HepG2 (cell line): ENCODE data around the gene FSCN2. TPM values are rescaled to one million over a fixed set of nuclear protein-coding genes. Genes with fewer than 3 reads are reported as not detected.

Experiments used
- EHMT2 ChIP-seq: fragments of 200-600 bp; sonication (generic); IDR thresholded peaks from 2 replicates; pipeline ENCODE4 v1.7.0; 2017; ENCODE audit warnings: antibody characterized with exemption, low read depth, low read length, borderline replicate concordance
- MAX ChIP-seq: IDR thresholded peaks from 2 replicates; pipeline ENCODE4 v1.6.1; 2012; ENCODE audit warnings: inconsistent platforms
- NCOR1 ChIP-seq: fragments of 200-600 bp; sonication (generic); IDR thresholded peaks from 2 replicates; pipeline ENCODE4 v1.7.0; 2017; ENCODE audit warnings: antibody characterized with exemption, low read length, borderline replicate concordance
- RAD21 ChIP-seq: fragments of 450-650 bp; formaldehyde crosslinking; IDR thresholded peaks from 2 replicates; pipeline ENCODE4 v1.5.0; 2020; ENCODE audit warnings: mild to moderate bottlenecking
- STAG1 ChIP-seq: sonication (generic); formaldehyde crosslinking; IDR thresholded peaks from 2 replicates; pipeline ENCODE4 v1.4.0; 2020; ENCODE audit warnings: missing genetic modification reagents
- ZBTB44 ChIP-seq: sonication (generic); formaldehyde crosslinking; IDR thresholded peaks from 2 replicates; pipeline ENCODE4 v1.4.0; 2020; ENCODE audit warnings: missing genetic modification reagents
- ZFP36L2 ChIP-seq: sonication (generic); formaldehyde crosslinking; IDR thresholded peaks from 2 replicates; pipeline ENCODE4 v1.4.0; 2020; ENCODE audit warnings: missing genetic modification reagents
- ZFP62 ChIP-seq: sonication (generic); formaldehyde crosslinking; IDR thresholded peaks from 2 replicates; pipeline ENCODE4 v1.4.0; 2020; ENCODE audit warnings: missing genetic modification reagents
- ZMAT3 ChIP-seq: sonication (generic); formaldehyde crosslinking; conservative IDR thresholded peaks from 2 replicates; pipeline ENCODE4 v1.7.0; 2021; ENCODE audit warnings: missing genetic modification reagents
- ZNF251 ChIP-seq: sonication (generic); formaldehyde crosslinking; IDR thresholded peaks from 2 replicates; pipeline ENCODE4 v1.9.0; 2021; ENCODE audit warnings: mild to moderate bottlenecking, missing genetic modification reagents
- ZNF256 ChIP-seq: sonication (generic); formaldehyde crosslinking; conservative IDR thresholded peaks from 2 replicates; pipeline ENCODE4 v1.4.0; 2020; ENCODE audit warnings: missing genetic modification reagents
- ZNF264 ChIP-seq: sonication (generic); formaldehyde crosslinking; IDR thresholded peaks from 2 replicates; pipeline ENCODE4 v1.4.0; 2020; ENCODE audit warnings: missing genetic modification reagents
- ZNF337 ChIP-seq: sonication (generic); formaldehyde crosslinking; IDR thresholded peaks from 2 replicates; pipeline ENCODE4 v1.5.1; 2020; ENCODE audit warnings: missing genetic modification reagents, low read depth, mild to moderate bottlenecking, borderline replicate concordance
- ZNF446 ChIP-seq: sonication (generic); formaldehyde crosslinking; IDR thresholded peaks from 2 replicates; pipeline ENCODE4 v1.5.0; 2020; ENCODE audit warnings: mild to moderate bottlenecking, missing genetic modification reagents
- ZNF512B ChIP-seq: sonication (generic); formaldehyde crosslinking; IDR thresholded peaks from 2 replicates; pipeline ENCODE4 v1.5.1; 2020; ENCODE audit warnings: missing genetic modification reagents, mild to moderate bottlenecking, borderline replicate concordance
- ZNF644 ChIP-seq: IDR thresholded peaks from 2 replicates; pipeline ENCODE4 v1.6.1; 2016; ENCODE audit warnings: low read depth
- ZNF792 ChIP-seq: IDR thresholded peaks from 2 replicates; pipeline ENCODE4 v1.6.1; 2016
- ZNF850 ChIP-seq: sonication (generic); formaldehyde crosslinking; conservative IDR thresholded peaks from 2 replicates; pipeline ENCODE4 v1.9.0; 2021; ENCODE audit warnings: mild to moderate bottlenecking, missing genetic modification reagents
- polyA plus RNA-seq, 8 experiments: library from polyadenylated mRNA; depleted of rRNA in 3 of 8; stranded (reverse) in 7 of 8; unstranded in 1 of 8; fragments of >200 nt; fragmentation: Illumina TruSeq in 4 of 8; extraction: Trizol in 4 of 8; gene quantifications; 2 replicates each; pipeline versions ENCODE4 v1.2.1 to v1.2.3, GENCODE V29; 2011 to 2016; ENCODE audit warnings: low read depth in 4 of 8, missing spikeins in 1 of 8, mixed read lengths in 1 of 8; ENCODE audit not compliant: insufficient read depth in 1 of 8
- total RNA-seq, 5 experiments: library from RNA; depleted of rRNA; stranded (reverse); fragments of >200 nt; fragmentation: Illumina TruSeq; extraction: Trizol; gene quantifications; 2 replicates each; pipeline ENCODE4 v1.2.3, GENCODE V29; 2016; ENCODE audit warnings: low read depth in 1 of 5
- TF ChIP-seq, protein P1 (sequence below), 2 experiments: sonication (generic) in 1 of 2; formaldehyde crosslinking in 1 of 2; IDR thresholded peaks; 2 replicates each; pipeline versions ENCODE4 v1.4.0 to v1.6.1; 2018 to 2020; ENCODE audit warnings: missing genetic modification reagents in 2 of 2, borderline replicate concordance in 1 of 2, low read depth in 1 of 2, mild to moderate bottlenecking in 1 of 2, missing biosample characterization in 1 of 2
- TF ChIP-seq, protein P2 (sequence below): IDR thresholded peaks from 2 replicates; pipeline ENCODE4 v1.6.1; 2016; ENCODE audit warnings: missing compliant biosample characterization, missing genetic modification reagents, borderline replicate concordance
- TF ChIP-seq, protein P3 (sequence below): sonication (generic); formaldehyde crosslinking; IDR thresholded peaks from 2 replicates; pipeline ENCODE4 v1.8.0; 2023; ENCODE audit warnings: mild to moderate bottlenecking, missing genetic modification reagents

Gene FSCN2
- total and polyA plus RNA-seq, 2 of the 13 experiments (the other 11 are each of a cell fraction or from before 2014, with no cell fraction given): 0.09 TPM; not detected in 1

DNA sequence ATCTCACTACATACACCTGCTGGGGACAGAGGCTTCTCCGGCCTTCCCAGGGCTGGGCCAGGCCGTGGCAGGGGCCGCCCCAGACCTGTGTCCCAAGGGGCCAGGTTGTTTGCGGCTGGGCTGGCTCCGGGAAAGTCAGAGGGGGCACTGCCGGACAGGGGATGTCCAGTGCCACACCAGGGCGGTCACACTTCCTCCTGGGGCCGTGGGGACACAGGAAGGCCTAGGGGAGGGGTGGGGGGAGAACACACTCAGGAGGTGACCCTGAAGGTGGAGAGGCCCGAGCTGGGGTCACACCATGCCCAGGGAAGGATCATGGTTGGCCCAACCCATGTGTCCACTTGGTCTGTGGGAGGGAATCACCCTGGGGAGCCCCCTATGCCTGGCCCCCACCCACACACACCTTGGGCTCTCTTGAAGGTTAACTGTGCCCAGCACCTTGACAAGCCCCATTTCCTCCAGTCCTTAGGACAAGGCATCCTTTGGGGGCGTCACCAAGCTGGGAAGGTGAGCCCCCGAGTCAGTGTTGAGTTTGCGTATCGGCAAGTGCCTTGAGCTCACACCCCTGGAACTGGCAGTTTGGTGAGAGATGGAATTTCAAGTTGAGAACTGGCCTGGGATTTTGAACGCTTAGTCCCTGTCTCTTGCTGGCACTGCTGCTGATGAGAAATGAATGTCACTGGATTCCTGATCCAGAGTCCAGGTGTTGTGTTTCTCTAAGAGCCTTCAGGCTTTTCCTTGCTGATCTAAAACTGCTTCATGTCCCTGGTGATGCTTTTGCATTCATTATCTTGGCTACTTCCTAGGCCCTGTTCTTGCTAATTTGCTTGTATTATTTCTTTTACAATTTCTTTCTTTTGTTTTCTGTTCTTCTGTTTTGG, 7.9 kb upstream of the FSCN2 start (continued):
- TF ChIP-seq ZFP36L2 (CRISPR knock-in tag) (no peak), ZNF644 (CRISPR knock-in tag) (no peak), ZNF337 (no peak), EHMT2 (no peak), ZBTB44 (CRISPR knock-in tag) (no peak), ZNF446 (CRISPR knock-in tag) (no peak), ZFP62 (no peak), ZNF792 (CRISPR knock-in tag) (no peak), ZNF264 (CRISPR knock-in tag) (no peak), MAX (no peak), NCOR1 (no peak), ZNF850 (CRISPR knock-in tag) (no peak), ZNF251 (no peak), ZMAT3 (CRISPR knock-in tag) (no peak), ZNF512B (no peak), STAG1 (CRISPR knock-in tag) (no peak), ZNF256 (CRISPR knock-in tag) (no peak), RAD21 (no peak)
- TF ChIP-seq, protein P1, sequence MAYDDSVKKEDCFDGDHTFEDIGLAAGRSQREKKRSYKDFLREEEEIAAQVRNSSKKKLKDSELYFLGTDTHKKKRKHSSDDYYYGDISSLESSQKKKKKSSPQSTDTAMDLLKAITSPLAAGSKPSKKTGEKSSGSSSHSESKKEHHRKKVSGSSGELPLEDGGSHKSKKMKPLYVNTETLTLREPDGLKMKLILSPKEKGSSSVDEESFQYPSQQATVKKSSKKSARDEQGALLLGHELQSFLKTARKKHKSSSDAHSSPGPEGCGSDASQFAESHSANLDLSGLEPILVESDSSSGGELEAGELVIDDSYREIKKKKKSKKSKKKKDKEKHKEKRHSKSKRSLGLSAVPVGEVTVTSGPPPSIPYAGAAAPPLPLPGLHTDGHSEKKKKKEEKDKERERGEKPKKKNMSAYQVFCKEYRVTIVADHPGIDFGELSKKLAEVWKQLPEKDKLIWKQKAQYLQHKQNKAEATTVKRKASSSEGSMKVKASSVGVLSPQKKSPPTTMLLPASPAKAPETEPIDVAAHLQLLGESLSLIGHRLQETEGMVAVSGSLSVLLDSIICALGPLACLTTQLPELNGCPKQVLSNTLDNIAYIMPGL (CRISPR knock-in tag; IDR thresholded peaks at IDR 0.05; ENCODE audit: borderline replicate concordance in 1 of 2, low read depth in 1 of 2): no peak
- TF ChIP-seq, protein P2, sequence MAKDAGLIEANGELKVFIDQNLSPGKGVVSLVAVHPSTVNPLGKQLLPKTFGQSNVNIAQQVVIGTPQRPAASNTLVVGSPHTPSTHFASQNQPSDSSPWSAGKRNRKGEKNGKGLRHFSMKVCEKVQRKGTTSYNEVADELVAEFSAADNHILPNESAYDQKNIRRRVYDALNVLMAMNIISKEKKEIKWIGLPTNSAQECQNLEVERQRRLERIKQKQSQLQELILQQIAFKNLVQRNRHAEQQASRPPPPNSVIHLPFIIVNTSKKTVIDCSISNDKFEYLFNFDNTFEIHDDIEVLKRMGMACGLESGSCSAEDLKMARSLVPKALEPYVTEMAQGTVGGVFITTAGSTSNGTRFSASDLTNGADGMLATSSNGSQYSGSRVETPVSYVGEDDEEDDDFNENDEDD (CRISPR knock-in tag): no peak
- TF ChIP-seq, protein P3, sequence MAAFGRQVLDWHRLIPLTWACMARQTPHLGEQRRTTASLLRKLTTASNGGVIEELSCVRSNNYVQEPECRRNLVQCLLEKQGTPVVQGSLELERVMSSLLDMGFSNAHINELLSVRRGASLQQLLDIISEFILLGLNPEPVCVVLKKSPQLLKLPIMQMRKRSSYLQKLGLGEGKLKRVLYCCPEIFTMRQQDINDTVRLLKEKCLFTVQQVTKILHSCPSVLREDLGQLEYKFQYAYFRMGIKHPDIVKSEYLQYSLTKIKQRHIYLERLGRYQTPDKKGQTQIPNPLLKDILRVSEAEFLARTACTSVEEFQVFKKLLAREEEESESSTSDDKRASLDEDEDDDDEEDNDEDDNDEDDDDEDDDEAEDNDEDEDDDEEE (CRISPR knock-in tag): no peak
